ENCODE data around the gene PPP2R5C. TPM values are rescaled to one million over a fixed set of nuclear protein-coding genes. Genes with fewer than 3 reads are reported as not detected.
A peak's percentile ranks its signal among the peaks of the same experiment; 100 is the strongest.

The PPP2R5C gene
- total and polyA plus RNA-seq, 2 of the 4 experiments (the other 2 are of a cell fraction) = 65.9 to 78.7 TPM

GRCh38 chr14:101918065-101918989, 156.8 kb downstream of the PPP2R5C start:
- Histone ChIP-seq H2BK120ac (ENCODE audit: low read depth, low read length) (no peak overlapping the region), H4K5ac (ENCODE audit: low read depth, low read length) (no peak overlapping the region), H3K4me3 (ENCODE audit: insufficient read depth, low read depth, low read length) (no peak overlapping the region), H4K20me1 (ENCODE audit: insufficient read depth, low read length) (no peaks in the 10 kb centered on the region), H2BK15ac (ENCODE audit: low read depth, low read length) (no peak overlapping the region), H3K56ac (ENCODE audit: extremely low read depth, insufficient read depth, low read length) (no peak overlapping the region), H3K4me1 (ENCODE audit: control insufficient read depth, insufficient read depth, low read length) (no peaks in the 10 kb centered on the region), H3K27me3 (ENCODE audit: control insufficient read depth, insufficient read depth, low read length) (no peaks in the 10 kb centered on the region), H2AFZ (replicated peaks; ENCODE audit: low read length, poor library complexity) (no peak overlapping the region), H2AK5ac (ENCODE audit: low read depth, low read length) (no peak overlapping the region), H3K9ac (ENCODE audit: low read depth, low read length) (no peak overlapping the region), H2BK20ac (ENCODE audit: low read depth, low read length) (no peak overlapping the region), H3K36me3 (ENCODE audit: control insufficient read depth, insufficient read depth, low read length) (peaks cover 15% of the 10 kb centered on the region), H3K23ac (ENCODE audit: low read depth, low read length) (no peak overlapping the region), H3K4ac (ENCODE audit: low read depth, low read length) (no peak overlapping the region), H4K91ac (ENCODE audit: insufficient read depth, low read depth, low read length) (no peak overlapping the region), H2BK5ac (ENCODE audit: low read depth, low read length, poor library complexity, severe bottlenecking) (no peak overlapping the region), H3K4me2 (ENCODE audit: low read depth, low read length) (no peak overlapping the region), H3K14ac (replicated peaks; ENCODE audit: low read depth, low read length) (no peak overlapping the region), H3K9me3 (ENCODE audit: control insufficient read depth, insufficient read depth, low read length) (no peaks in the 10 kb centered on the region), H3K79me1 (ENCODE audit: low read depth in 1 of 2, low read length in 2 of 2) (peaks cover 0 to 13% of the 10 kb centered on the region in 2 experiments; a peak in 1 of 4 replicates), H3K9me1 (ENCODE audit: insufficient read depth, low read length) (no peaks in the 10 kb centered on the region; the same call in 1 of the 2 replicates), H3K18ac (ENCODE audit: low read depth, low read length) (no peak overlapping the region), H3K27ac (ENCODE audit: insufficient read depth, low read length) (no peak overlapping the region), H4K8ac (ENCODE audit: low read depth in 2 of 2, low read length in 2 of 2) (peak overlapping the region in 1 of 2 experiments; percentile 2; a peak in 1 of 4 replicates), H2AK9ac (replicated peaks; ENCODE audit: low read depth, low read length, poor library complexity) (no peak overlapping the region)
- intact Hi-C loops (cut with micrococcal nuclease) (no loop called here), dilution Hi-C loops (cut with HindIII; ENCODE audit: low sequenced_read_pairs, unreplicated experiment) (no loop called here), in situ Hi-C loops (cut with MboI; ENCODE audit: low sequenced_read_pairs) (no loop called here)
- ChIA-PET CTCF (interaction anchor here (0.5 kb wide), 1 partner anchor 42 kb away, joined by 6 read pairs; no protein-coding TSS in a partner anchor), POLR2A (ENCODE audit: unreplicated experiment) (no interaction called here)
- BruUV-seq (replicated peaks) = no TSS peak
- DNase-seq (no peak), ATAC-seq (ENCODE audit: low read depth) (no peak)
- WGBS, 2 experiments (ENCODE audit: extremely low coverage in 2 of 2, insufficient read length in 1 of 2) = 66% methylated on average over 5 of the region's 22 CpGs; no CpG with 5 or more reads in 1 of the 2 experiments
- TF ChIP-seq CTCF (conservative IDR thresholded peaks at IDR 0.05; ENCODE audit: low read depth, low read length) (no peak), SMC3 (IDR thresholded peaks at IDR 0.05; ENCODE audit: low read depth, low read length) (no peak), FOS (IDR thresholded peaks at IDR 0.05; ENCODE audit: low read depth, low read length) (no peak), MAZ (IDR thresholded peaks at IDR 0.05; ENCODE audit: borderline replicate concordance, low read depth, low read length) (no peak), POLR2A (IDR thresholded peaks at IDR 0.05; ENCODE audit: low read depth, low read length) (no peak), NFE2L2 (IDR thresholded peaks at IDR 0.05; ENCODE audit: low read depth, low read length) (no peak), CEBPB (IDR thresholded peaks at IDR 0.05; ENCODE audit: low read depth, low read length) (no peak), MXI1 (IDR thresholded peaks at IDR 0.05; ENCODE audit: borderline replicate concordance, low read depth, low read length) (no peak), MAFK (IDR thresholded peaks at IDR 0.05; ENCODE audit: low read depth, low read length) (no peak), BHLHE40 (IDR thresholded peaks at IDR 0.05; ENCODE audit: low read depth, low read length) (no peak), RCOR1 (IDR thresholded peaks at IDR 0.05; ENCODE audit: insufficient replicate concordance, low read length) (no peak), CHD1 (IDR thresholded peaks at IDR 0.05; ENCODE audit: low read depth, low read length) (no peak)
- TF ChIP-seq, protein P1, sequence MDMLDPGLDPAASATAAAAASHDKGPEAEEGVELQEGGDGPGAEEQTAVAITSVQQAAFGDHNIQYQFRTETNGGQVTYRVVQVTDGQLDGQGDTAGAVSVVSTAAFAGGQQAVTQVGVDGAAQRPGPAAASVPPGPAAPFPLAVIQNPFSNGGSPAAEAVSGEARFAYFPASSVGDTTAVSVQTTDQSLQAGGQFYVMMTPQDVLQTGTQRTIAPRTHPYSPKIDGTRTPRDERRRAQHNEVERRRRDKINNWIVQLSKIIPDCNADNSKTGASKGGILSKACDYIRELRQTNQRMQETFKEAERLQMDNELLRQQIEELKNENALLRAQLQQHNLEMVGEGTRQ (IDR thresholded peaks at IDR 0.05; ENCODE audit: low read depth, low read length) = no peak
- TF ChIP-seq, protein P2, sequence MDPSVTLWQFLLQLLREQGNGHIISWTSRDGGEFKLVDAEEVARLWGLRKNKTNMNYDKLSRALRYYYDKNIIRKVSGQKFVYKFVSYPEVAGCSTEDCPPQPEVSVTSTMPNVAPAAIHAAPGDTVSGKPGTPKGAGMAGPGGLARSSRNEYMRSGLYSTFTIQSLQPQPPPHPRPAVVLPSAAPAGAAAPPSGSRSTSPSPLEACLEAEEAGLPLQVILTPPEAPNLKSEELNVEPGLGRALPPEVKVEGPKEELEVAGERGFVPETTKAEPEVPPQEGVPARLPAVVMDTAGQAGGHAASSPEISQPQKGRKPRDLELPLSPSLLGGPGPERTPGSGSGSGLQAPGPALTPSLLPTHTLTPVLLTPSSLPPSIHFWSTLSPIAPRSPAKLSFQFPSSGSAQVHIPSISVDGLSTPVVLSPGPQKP (IDR thresholded peaks at IDR 0.05; ENCODE audit: borderline replicate concordance, low read depth, low read length) = no peak
